GM19372 (cell line): ENCODE measurements around the gene KIF20B.
"Not testable (repeated sequence)": the region's sequence is repeated elsewhere in the genome, so short reads cannot be mapped to it uniquely, and the experiment has no call there.

Experiments used
- ATAC-seq: cut with Tn5 transposase; IDR thresholded peaks from one replicate; pipeline ENCODE4 v1.9.1; 2021; ENCODE audit warnings: mild to moderate bottlenecking, low read depth, moderate library complexity; ENCODE audit not compliant: unreplicated experiment

Gene KIF20B

DNA sequence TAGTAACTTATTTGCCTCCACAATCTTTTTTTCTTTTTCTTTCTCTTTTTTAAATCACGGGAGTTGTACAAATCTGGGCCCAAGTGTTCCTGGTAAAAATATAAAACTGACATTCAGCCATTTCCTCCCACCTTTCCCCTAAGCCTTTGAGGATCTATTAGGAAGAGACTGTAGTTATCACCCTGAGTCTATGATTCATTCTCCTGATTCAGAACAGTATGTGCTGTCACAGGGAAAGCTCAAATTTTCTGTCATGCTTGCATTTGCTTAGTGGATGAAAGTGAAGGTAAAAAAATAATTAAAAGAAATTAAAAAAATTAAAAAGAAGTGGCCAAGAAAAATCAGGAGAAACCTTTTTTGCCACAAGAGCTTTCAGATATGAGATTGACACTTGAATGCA is 71.7 kb downstream of the KIF20B start:
- ATAC-seq = no peak

- no peak for ATAC-seq
Observed at GRCh38 chr10:89776665-89777064, 75.3 kb downstream of the KIF20B start.

DNA sequence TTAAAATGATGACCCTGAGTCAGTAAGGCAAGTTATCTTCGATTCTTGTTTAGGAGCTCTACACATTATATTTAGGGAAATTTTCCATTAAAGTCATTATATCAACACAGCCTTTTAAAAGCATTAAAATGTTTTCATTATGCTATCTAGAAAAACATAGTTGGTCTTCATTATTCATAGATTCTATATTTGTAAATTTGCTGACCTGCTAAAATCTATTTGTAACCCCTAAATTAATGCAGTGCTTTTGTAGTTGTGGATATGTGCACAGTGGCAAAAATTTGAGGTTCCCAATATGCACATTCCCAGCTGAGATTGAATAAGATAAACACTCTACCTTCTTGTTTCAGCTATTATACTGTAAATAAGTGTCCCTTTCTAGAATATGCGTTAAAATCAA is 81.1 kb downstream of the KIF20B start:
- ATAC-seq = no peak

DNA sequence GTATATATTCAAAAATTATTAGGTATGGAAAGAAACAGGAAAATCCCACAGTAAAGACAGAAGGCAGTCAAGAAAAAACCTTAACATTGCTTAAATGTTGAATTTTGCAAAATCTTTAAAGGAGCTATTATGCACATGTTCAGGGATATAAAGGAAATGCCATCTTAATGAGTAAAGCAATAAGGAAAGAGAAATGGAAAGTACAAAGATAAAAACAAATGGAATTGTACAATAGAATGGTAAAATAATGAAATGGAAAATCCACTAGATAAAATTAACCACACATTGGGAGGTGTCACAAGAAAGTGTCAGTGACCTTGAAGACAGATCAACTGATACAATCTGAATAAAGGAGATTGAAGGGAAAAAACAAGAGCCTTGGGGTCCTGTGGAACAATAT is 82.0 kb downstream of the KIF20B start:
- no peak for ATAC-seq

DNA sequence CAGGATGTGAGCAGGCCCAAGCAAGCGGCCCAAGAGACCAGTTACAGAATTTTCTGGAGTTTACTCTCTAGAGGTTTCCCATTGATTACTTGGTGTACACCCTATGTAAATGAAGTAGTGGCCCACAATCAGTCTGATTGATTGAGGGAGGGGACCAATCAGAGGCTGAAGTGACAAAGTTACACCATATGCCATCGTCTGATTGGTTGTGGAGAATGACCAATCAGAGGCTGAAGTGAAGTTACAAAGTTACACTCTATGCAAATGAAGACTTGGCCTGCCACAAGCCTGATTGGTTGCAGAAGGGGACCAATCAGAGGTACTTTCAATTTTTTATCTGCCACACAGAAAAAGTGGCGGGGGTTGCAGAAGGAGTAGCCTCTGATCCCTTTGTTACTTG is 83.7 kb downstream of the KIF20B start:
- ATAC-seq = no peak

GRCh38 chr10:89789188-89789877 is 87.9 kb downstream of the KIF20B start:
- ATAC-seq = no peak

DNA sequence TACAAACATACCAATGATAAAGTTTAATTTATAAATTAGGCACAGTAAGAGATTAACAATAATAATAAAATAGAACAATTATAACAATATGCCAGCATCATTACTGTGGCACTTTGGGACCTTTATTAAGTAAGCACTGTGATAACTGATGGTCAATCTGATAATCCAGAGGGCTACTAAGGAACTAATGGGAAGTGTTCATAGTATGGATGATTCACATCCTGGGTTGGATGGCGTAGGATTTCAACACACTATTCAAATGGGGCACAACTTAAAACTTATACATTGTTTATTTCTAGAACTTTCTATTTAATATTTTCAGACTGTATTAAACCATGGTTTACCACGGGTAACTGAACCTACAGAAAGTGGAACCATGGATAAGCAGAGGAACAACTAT is 90.8 kb downstream of the KIF20B start:
- ATAC-seq = no peak

GRCh38 chr10:89793649-89794254 is 92.4 kb downstream of the KIF20B start:
- ATAC-seq = peak; percentile 69

DNA sequence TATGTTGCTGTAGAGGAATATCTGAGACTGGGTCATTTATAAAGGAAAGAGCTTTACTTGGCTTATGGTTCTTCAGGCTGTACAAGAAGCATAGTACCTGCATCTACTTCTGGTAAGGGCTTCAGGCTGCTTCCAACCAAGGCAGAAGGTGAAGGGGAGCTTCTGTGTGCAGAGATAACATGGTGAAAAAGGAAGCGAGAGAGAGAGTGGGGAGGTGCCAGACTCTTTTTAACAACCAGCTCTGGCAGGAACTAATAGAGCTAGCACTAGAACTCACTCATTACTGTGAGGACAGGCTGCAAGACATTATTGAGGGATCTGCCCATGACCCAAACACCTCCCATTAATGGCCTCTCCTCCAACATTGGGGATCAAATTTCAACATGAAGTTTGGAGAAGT is 94.5 kb downstream of the KIF20B start:
- peak; percentile 60 for ATAC-seq

DNA sequence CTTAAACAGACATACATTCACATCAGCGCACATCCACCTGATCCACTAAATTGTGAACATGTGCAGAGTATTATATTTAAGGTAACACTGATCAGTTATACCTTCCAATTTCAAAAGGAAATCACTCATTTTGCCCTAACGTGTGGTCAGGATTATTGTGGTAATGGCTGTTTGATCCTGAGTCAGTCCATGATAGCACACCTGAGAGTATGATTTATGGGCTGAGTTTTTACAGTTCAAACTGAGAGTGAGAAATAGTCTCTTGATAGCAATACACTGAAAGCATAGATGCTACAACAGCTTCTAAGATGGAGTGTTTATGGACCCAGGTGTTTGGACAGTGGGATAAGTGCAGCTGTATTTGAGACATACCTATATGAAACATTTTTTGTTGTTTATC is 96.7 kb downstream of the KIF20B start:
- no peak for ATAC-seq

DNA sequence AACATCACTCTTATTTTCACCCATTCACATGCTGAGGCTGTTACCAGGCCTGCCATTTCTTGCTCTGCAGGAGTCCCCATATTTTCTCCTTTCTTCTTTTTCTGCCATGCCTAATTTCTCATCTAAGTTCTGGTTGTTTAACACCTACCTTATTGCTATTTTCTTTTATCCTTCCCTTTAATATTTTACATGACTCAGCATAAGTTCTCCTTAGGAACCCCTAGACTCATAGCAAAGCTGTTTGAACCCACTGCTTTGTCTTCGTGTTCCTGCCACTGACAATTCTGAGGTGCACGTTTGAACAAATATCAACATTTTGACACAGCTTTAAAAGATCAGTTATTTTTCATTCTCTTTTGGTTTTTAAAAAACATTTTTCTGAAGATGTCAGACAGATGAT is 98.2 kb downstream of the KIF20B start:
- ATAC-seq = no peak

DNA sequence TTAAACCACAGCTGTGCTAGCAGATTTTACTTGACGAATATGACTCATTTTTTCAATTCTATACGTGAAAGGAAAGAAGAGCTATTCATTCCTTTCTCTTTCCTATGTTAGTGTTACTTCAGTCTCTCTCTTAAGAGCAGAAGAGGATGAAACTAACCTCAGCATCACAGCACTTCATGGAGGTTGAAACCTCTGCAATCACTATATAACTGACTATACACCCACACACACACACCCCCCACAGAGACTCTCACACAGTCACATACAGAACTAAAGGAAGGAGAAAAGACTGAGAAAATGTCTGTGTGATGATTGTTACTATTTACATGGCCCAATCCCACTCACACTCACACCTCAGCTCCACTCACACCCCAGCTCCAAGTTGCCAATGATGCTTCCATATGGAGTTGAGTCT is 104.2 kb downstream of the KIF20B start:
- ATAC-seq = peak; percentile 95

DNA sequence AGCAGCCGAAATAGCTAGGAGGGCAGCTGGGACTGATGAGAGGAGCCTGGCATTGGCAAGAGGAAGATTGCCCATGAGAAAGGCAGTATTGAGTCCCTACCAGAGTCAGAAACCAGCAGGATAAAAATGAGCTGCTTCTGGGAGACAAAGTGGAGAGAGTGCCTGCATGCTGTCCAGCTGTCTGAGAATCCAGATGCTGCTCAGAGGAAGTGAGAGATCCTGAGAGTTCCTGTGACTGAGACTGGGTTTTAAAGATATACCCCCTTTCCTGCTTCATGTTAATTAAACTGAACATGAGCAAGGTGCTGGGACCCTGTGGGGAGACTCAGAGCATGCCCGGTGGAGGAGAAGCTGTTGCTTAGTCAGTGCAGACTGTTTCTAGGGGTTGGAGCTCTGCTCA is 107.5 kb downstream of the KIF20B start:
- no peak for ATAC-seq

DNA sequence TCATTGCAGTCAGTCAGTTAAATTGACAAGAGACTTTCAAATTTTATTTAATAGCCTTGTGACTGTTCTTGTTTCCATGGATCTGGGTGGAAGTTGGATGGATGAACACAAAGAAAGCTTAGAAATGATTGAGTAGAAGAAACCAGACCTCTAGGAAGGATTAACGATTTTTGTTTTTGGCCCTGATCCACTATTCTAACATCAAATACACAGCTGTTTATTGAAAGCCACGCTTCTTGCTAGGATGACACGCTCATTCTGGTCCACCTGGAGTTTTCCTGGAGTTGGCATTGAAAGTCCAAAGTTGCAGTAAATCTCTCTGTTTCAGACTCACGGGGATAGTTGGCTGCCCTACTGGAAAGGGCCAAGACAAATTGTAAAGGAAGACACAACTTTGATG is 108.4 kb downstream of the KIF20B start:
- no peak for ATAC-seq

DNA sequence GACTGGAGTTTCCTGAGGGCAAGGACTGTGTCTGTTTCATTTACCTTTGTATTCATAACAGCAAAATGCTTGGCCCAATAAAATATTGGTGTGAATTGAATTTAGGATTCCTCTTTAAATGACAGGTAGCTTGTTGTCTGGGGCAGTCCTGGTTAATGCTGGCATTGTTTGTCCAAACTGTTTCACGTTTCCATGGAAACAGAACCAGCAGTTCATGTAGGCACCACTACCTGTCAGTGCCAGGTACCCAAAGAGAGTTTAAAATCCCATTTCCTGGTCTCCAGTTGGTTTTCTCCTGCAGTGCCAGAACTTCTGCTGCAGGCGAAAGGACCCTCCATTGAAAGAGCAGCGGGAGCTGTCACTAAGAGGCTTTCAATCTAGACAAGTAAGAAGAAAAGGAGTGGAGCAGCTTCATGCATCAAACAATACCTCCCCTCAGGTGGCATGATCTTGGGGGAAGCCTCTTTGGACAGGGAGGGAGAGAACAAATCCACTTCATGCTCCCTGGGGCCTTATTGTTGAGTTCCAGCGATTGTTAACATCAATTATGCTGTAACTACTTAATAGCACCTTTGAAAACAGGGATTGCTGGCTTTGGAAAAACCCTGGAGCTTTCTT is 109.6 kb downstream of the KIF20B start:
- no peak for ATAC-seq

DNA sequence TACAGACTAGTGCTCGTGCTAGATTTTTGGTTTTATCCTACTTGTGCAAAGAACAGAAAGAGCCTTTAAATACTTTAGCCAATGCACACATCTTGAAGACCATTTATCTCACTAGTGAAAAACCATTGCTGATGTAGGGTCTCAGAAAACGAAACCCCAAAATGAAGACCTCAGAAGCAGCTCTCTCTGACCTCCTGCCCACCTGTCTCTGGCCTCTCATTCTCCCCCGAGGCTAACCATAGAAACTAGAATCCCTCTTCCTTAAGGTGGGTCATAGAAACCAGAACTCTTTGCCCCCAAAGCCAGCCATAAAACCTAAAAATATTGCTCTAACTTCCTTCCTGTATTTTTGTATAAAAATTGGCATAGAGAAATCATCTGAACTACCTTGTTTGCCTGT is 112.2 kb downstream of the KIF20B start:
- ATAC-seq = no peak

GRCh38 chr10:89814278-89814677 is 112.9 kb downstream of the KIF20B start:
- no peak for ATAC-seq

GRCh38 chr10:89815049-89815853 is 113.9 kb downstream of the KIF20B start:
- ATAC-seq = no peak

DNA sequence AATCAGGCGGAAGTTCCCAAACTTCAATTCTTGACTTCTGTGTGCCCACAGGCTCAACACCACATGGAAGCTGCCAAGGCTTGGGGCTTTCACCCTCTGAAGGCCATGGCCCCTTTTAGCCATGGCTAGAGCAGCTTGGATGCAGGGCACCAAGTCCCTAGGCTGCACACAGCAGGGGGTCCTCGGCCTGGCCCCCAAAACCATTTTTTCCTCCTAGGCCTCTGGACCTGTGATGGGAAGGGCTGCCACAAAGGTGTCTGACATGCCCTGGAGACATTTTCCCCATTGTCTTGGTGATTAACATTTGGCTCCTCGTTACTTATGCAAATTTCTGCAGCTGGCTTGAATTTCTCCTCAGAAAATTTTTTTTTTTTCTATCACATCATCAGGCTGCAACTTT is 117.6 kb downstream of the KIF20B start:
- ATAC-seq = not testable (repeated sequence)
